Body of pancreas (tissue), 4 donors: ENCODE measurements around the gene TRNAU1AP. TPM values are rescaled to one million over a fixed set of nuclear protein-coding genes. Genes with fewer than 3 reads are reported as not detected.
"Not testable (repeated sequence)": the region's sequence is repeated elsewhere in the genome, so short reads cannot be mapped to it uniquely, and the experiment has no call there.

Experiments
- ATAC-seq: fragments of 150-250 bp; one replicate; pipeline ENCODE4 v1.9.1; 2016
- DNase-seq, 4 donors: peaks; one replicate each; pipeline ENCODE4 v3.0.0-alpha.2; 2019
- H3K27ac ChIP-seq, 4 donors: fragments of 200-600 bp; sonication (generic); 1 replicate in 3 of 4; 2 replicates in 1 of 4; pipeline versions ENCODE4 v1.5.1 to v1.6.1; 2016 to 2019; ENCODE audit warnings: mild to moderate bottlenecking in 1 of 4, mixed read lengths in 1 of 4, moderate library complexity in 1 of 4
- H3K27me3 ChIP-seq, 2 donors: fragments of 200-600 bp; sonication (generic); one replicate each; pipeline ENCODE4 v1.6.0; 2016; ENCODE audit warnings: mild to moderate bottlenecking in 1 of 2
- H3K36me3 ChIP-seq, 2 donors: fragments of 200-600 bp; sonication (generic); replicated peaks in 1 of 2; 2 replicates each; pipeline ENCODE4 v1.5.1; 2016; ENCODE audit warnings: low read depth in 2 of 2; ENCODE audit not compliant: insufficient read depth in 1 of 2
- H3K4me1 ChIP-seq: fragments of 200-600 bp; sonication (generic); one replicate; pipeline ENCODE4 v1.6.0; 2016
- H3K4me3 ChIP-seq, 2 donors: fragments of 200-600 bp; sonication (generic); 1 replicate in 1 of 2; 2 replicates in 1 of 2; pipeline ENCODE4 v1.5.1; 2016 to 2019
- H3K9me3 ChIP-seq, 3 donors: fragments of 200-600 bp; sonication (generic); 1 replicate in 2 of 3; 2 replicates in 1 of 3; pipeline ENCODE4 v1.5.1; 2016
- CTCF ChIP-seq, 7 experiments: fragments of 450-650 bp in 4 of 7; fragments of 200-600 bp in 3 of 7; sonication (generic) in 3 of 7; IDR thresholded peaks; one replicate each; pipeline ENCODE4 v1.5.1; 2016 to 2019; ENCODE audit warnings: antibody characterized with exemption in 7 of 7
- POLR2A ChIP-seq, 3 donors: fragments of 450-650 bp; IDR thresholded peaks; one replicate each; pipeline ENCODE4 v1.6.1; 2016; ENCODE audit warnings: antibody characterized with exemption in 3 of 3, mild to moderate bottlenecking in 2 of 3
- WGBS, 2 donors: methylation state at CpG; one replicate each; pipeline ENCODE4 v1.1.5; 2017; 5-methylcytosine and 5-hydroxymethylcytosine counted together
- intact Hi-C: fragments of 100-400 bp; cut with DNase I; formaldehyde crosslinking; loops from one replicate; pipeline ENCODE4 v1.15.1; 2023
- total RNA-seq, 2 donors: library from RNA; depleted of rRNA; stranded (reverse); fragments of >200 nt; gene quantifications; one replicate each; pipeline ENCODE4 v1.1.0, GENCODE V29; 2016

TRNAU1AP gene
- total RNA-seq, 2 donors from 2014 or later = 8.9 to 14.3 TPM

- peaks cover 27% of the 10 kb centered on the region for H3K4me1 ChIP-seq
- TF ChIP-seq CTCF (IDR thresholded peaks at IDR 0.05) = no peak
- no peak for TF ChIP-seq POLR2A (IDR thresholded peaks at IDR 0.05)
- 3 to 14% methylated on average over 7 of the region's 7 CpGs for WGBS, 2 donors
- H3K4me3 ChIP-seq = no peak overlapping the region
- no peak for DNase-seq
- peak; percentile 7 for ATAC-seq
- no peaks in the 10 kb centered on the region for H3K27me3 ChIP-seq
- peak overlapping the region in 3 of 4 donors; percentile 84 to 93 (median 90) for H3K27ac ChIP-seq
- no peaks in the 10 kb centered on the region for H3K9me3 ChIP-seq
- peaks cover 0 to 1% of the 10 kb centered on the region in 2 donors for H3K36me3 ChIP-seq
- intact Hi-C loops = loop anchor here (5.0 kb wide), 1 partner anchor 85 kb away; no protein-coding TSS in a partner anchor
Measured at GRCh38 chr1:28517649-28517999, 35.3 kb upstream of the TRNAU1AP start.

GRCh38 chr1:28518000-28518744 lies 34.7 kb upstream of the TRNAU1AP start:
- Histone ChIP-seq H3K4me1 (peaks cover 27% of the 10 kb centered on the region), H3K9me3 (no peaks in the 10 kb centered on the region), H3K36me3 (no peaks in the 10 kb centered on the region), H3K4me3 (peak overlapping the region in 1 of 2 donors; percentile 48), H3K27me3 (no peaks in the 10 kb centered on the region), H3K27ac (peak overlapping the region; percentile 77 to 93 (median 87))
- TF ChIP-seq POLR2A (IDR thresholded peaks at IDR 0.05) = peak; percentile 59 to 70 (median 68)
- TF ChIP-seq CTCF (IDR thresholded peaks at IDR 0.05) = peak; percentile 95 to 99 (median 97)
- ATAC-seq (peak; percentile 92), DNase-seq (peak; percentile 90 to 93 (median 91))
- intact Hi-C loops = loop anchor here (5.0 kb wide), 1 partner anchor 84 kb away; no protein-coding TSS in a partner anchor
- WGBS, 2 donors = 0% methylated on average over 4 to 90 of the region's 92 CpGs

- WGBS, 2 donors = 11 to 20% methylated on average over 11 to 21 of the region's 21 CpGs
- peak in 1 of 4 donors; percentile 34 for DNase-seq
- H3K27ac ChIP-seq = peak overlapping the region; percentile 77 to 93 (median 87)
Measured at GRCh38 chr1:28518745-28519341, 34.0 kb upstream of the TRNAU1AP start.

GRCh38 chr1:28519946-28520725 lies 32.7 kb upstream of the TRNAU1AP start:
- ATAC-seq (no peak), DNase-seq (peak in 3 of 4 donors; percentile 41 to 69 (median 67))
- Histone ChIP-seq H3K4me3 (no peak overlapping the region), H3K27me3 (no peaks in the 10 kb centered on the region), H3K27ac (peak overlapping the region in 1 of 4 donors; percentile 36), H3K36me3 (no peaks in the 10 kb centered on the region), H3K4me1 (peaks cover 27% of the 10 kb centered on the region), H3K9me3 (no peaks in the 10 kb centered on the region)
- TF ChIP-seq CTCF (IDR thresholded peaks at IDR 0.05) = no peak
- no peak for TF ChIP-seq POLR2A (IDR thresholded peaks at IDR 0.05)
- WGBS, 2 donors = 33 to 52% methylated on average over 6 to 10 of the region's 10 CpGs
- intact Hi-C loops = loop anchor here (5.0 kb wide), 1 partner anchor 82 kb away; no protein-coding TSS in a partner anchor

More at GRCh38 chr1:28518745-28519341, 34.0 kb upstream of the TRNAU1AP start:
- Histone ChIP-seq H3K27me3 (no peaks in the 10 kb centered on the region), H3K4me1 (peaks cover 27% of the 10 kb centered on the region), H3K36me3 (no peaks in the 10 kb centered on the region), H3K9me3 (no peaks in the 10 kb centered on the region), H3K4me3 (peak overlapping the region in 1 of 2 donors; percentile 1)
- TF ChIP-seq CTCF (IDR thresholded peaks at IDR 0.05) (no peak), POLR2A (IDR thresholded peaks at IDR 0.05) (no peak)
- intact Hi-C loops = loop anchor here (5.0 kb wide), 1 partner anchor 83 kb away; no protein-coding TSS in a partner anchor
- ATAC-seq = no peak

- WGBS, 2 donors = 93 to 100% methylated on average over 9 to 12 of the region's 12 CpGs
- DNase-seq, H3K27me3 ChIP-seq, H3K36me3 ChIP-seq, H3K4me3 ChIP-seq, H3K27ac ChIP-seq, intact Hi-C loops, ATAC-seq, H3K9me3 ChIP-seq: not testable (repeated sequence)
- peaks cover 27% of the 10 kb centered on the region for H3K4me1 ChIP-seq
Measured at GRCh38 chr1:28520796-28521195, 32.1 kb upstream of the TRNAU1AP start.
